GM12878 (cell line): Measurements from ENCODE around the gene RANBP9. TPM values are rescaled to one million over a fixed set of nuclear protein-coding genes. Genes with fewer than 3 reads are reported as not detected.

ENCODE experiments used
- ATAC-seq: fragments of 200-7000 bp; cut with Tn5 transposase; 3 replicates; pipeline ENCODE4 v1.9.1; 2020; ENCODE audit warnings: mild to moderate bottlenecking, moderate library complexity
- BruUV-seq: library from RNA; stranded (reverse); fragments of 400-500 nt; replicated peaks from 2 replicates; lab custom pipeline; 2021; lab: Mats Ljungman, UMichigan
- CTCF ChIA-PET: fragments of 300-600 bp; sonication (Branson Sonifier 250); formaldehyde crosslinking; extraction: SDS; loops from one replicate; lab custom pipeline; 2021; ENCODE audit warnings: inconsistent platforms; lab: Yijun Ruan, JAX
- POLR2A ChIA-PET: fragments of 350-600 bp; formaldehyde crosslinking; extraction: SDS; loops from one replicate; lab custom pipeline; 2021; ENCODE audit warnings: inconsistent platforms; lab: Charles Lee
- RAD21 ChIA-PET: fragments of 300-600 bp; sonication (Branson Sonifier 250); formaldehyde crosslinking; loops from one replicate; lab custom pipeline; 2023; ENCODE audit warnings: antibody characterized with exemption; ENCODE audit not compliant: unreplicated experiment; lab: Charles Lee
- SMC1A ChIA-PET: fragments of 300-600 bp; sonication (Branson Sonifier 250); formaldehyde crosslinking; loops from one replicate; lab custom pipeline; 2023; ENCODE audit not compliant: unreplicated experiment, uncharacterized antibody; lab: Charles Lee
- DNase-seq: peaks from one replicate; pipeline ENCODE4 v3.0.0-alpha.2; 2011; ENCODE audit warnings: low read depth, low spot score
- FAIRE-seq: peaks from 3 replicates; lab custom pipeline; 2011; peaks lifted over from hg19 to GRCh38; lab: Jason Lieb, UNC
- H2AFZ ChIP-seq: 2 replicates; pipeline ENCODE4 v1.6.0; 2011; ENCODE audit warnings: low read depth, low read length, control low read depth; ENCODE audit not compliant: control insufficient read depth
- H3K27ac ChIP-seq: 2 replicates; pipeline ENCODE4 v1.5.1; 2011; ENCODE audit warnings: control low read depth; ENCODE audit not compliant: control insufficient read depth, insufficient read depth
- H3K27me3 ChIP-seq, 2 experiments: replicated peaks in 1 of 2; 2 replicates each; pipeline versions ENCODE4 v1.6.0 to v1.6.1; 2011; ENCODE audit warnings: low read length in 1 of 2; ENCODE audit not compliant: control insufficient read depth in 2 of 2, insufficient read depth in 2 of 2
- H3K36me3 ChIP-seq, 2 experiments: 2 replicates each; pipeline ENCODE4 v1.5.1; 2011; ENCODE audit warnings: low read length in 1 of 2; ENCODE audit not compliant: control insufficient read depth in 2 of 2, insufficient read depth in 2 of 2
- H3K4me1 ChIP-seq: 2 replicates; pipeline ENCODE4 v1.6.1; 2011; ENCODE audit warnings: mild to moderate bottlenecking, low read length, moderate library complexity, mixed read lengths; ENCODE audit not compliant: control insufficient read depth, insufficient read depth
- H3K4me2 ChIP-seq: 2 replicates; pipeline ENCODE4 v1.6.0; 2011; ENCODE audit warnings: control low read depth; ENCODE audit not compliant: control insufficient read depth, insufficient read depth
- H3K4me3 ChIP-seq: fragments of 200-600 bp; sonication (generic); 2 replicates; pipeline ENCODE4 v1.5.1; 2016
- H3K79me2 ChIP-seq: 2 replicates; pipeline ENCODE4 v1.6.0; 2011; ENCODE audit warnings: low read length; ENCODE audit not compliant: control insufficient read depth, insufficient read depth
- H3K9ac ChIP-seq: 2 replicates; pipeline ENCODE4 v1.8.0; 2011; ENCODE audit warnings: low read length, control low read depth, mixed read lengths; ENCODE audit not compliant: control insufficient read depth, insufficient read depth
- H3K9me3 ChIP-seq: replicated peaks from 3 replicates; pipeline ENCODE4 v1.5.1; 2011; ENCODE audit warnings: mild to moderate bottlenecking, low read length; ENCODE audit not compliant: control insufficient read depth, insufficient read depth
- H4K20me1 ChIP-seq: 2 replicates; pipeline ENCODE4 v1.6.0; 2011; ENCODE audit not compliant: control insufficient read depth, insufficient read depth
- BHLHE40 ChIP-seq, 2 experiments: fragments of 450-650 bp in 1 of 2; IDR thresholded peaks; 2 replicates each; pipeline ENCODE4 v1.6.1; 2011 to 2017; ENCODE audit warnings: low read depth in 2 of 2, borderline replicate concordance in 1 of 2, improper control_type of control experiment in 1 of 2, low read length in 1 of 2, mild to moderate bottlenecking in 1 of 2
- CHD4 ChIP-seq: fragments of 200-600 bp; sonication (generic); IDR thresholded peaks from 2 replicates; pipeline ENCODE4 v1.6.1; 2016; ENCODE audit warnings: mild to moderate bottlenecking
- ELK1 ChIP-seq: IDR thresholded peaks from 2 replicates; pipeline ENCODE4 v1.6.1; 2012; ENCODE audit warnings: low read depth, low read length, improper control_type of control experiment
- EP300 ChIP-seq, 2 experiments: fragments of 150-350 bp in 1 of 2; IDR thresholded peaks; 2 replicates each; pipeline ENCODE4 v1.6.1; 2011 to 2012; ENCODE audit warnings: low read depth in 2 of 2, low read length in 2 of 2, borderline replicate concordance in 1 of 2, improper control_type of control experiment in 1 of 2, inconsistent platforms in 1 of 2; ENCODE audit not compliant: control insufficient read depth in 1 of 2
- IRF3 ChIP-seq: fragments of 450-650 bp; IDR thresholded peaks from 2 replicates; pipeline ENCODE4 v1.6.1; 2014; ENCODE audit warnings: mild to moderate bottlenecking
- JUND ChIP-seq: IDR thresholded peaks from 2 replicates; pipeline ENCODE4 v1.6.1; 2012; ENCODE audit warnings: low read depth, mild to moderate bottlenecking, low read length, improper control_type of control experiment, moderate library complexity
- MEF2A ChIP-seq: IDR thresholded peaks from 2 replicates; pipeline ENCODE4 v1.6.1; 2011; ENCODE audit warnings: low read depth, mild to moderate bottlenecking, low read length, moderate library complexity; ENCODE audit not compliant: insufficient read depth
- MYC ChIP-seq: IDR thresholded peaks from 2 replicates; pipeline ENCODE4 v1.6.1; 2011; ENCODE audit warnings: mild to moderate bottlenecking, low read length, moderate library complexity, inconsistent platforms; ENCODE audit not compliant: insufficient read depth, insufficient replicate concordance, insufficient read length, severe bottlenecking
- POLR2AphosphoS5 ChIP-seq: IDR thresholded peaks from 2 replicates; pipeline ENCODE4 v1.6.1; 2011; ENCODE audit warnings: mild to moderate bottlenecking, low read length, inconsistent platforms
- REST ChIP-seq: IDR thresholded peaks from 2 replicates; pipeline ENCODE4 v1.6.1; 2012; ENCODE audit warnings: mild to moderate bottlenecking, low read depth, low read length
- SRF ChIP-seq, 2 experiments: IDR thresholded peaks; 2 replicates each; pipeline ENCODE4 v1.6.1; 2011; ENCODE audit warnings: low read depth in 2 of 2, low read length in 2 of 2, mild to moderate bottlenecking in 1 of 2, moderate library complexity in 1 of 2
- ZNF207 ChIP-seq: fragments of 450-650 bp; IDR thresholded peaks from 2 replicates; pipeline ENCODE4 v1.6.1; 2014; ENCODE audit warnings: antibody characterized with exemption, mild to moderate bottlenecking, borderline replicate concordance
- in situ Hi-C: fragments of 300-500 bp; cut with MboI; formaldehyde crosslinking; loops from 9 replicates; pipeline ENCODE4 v1.14.3; 2018; ENCODE audit warnings: mixed read lengths
- intact Hi-C: fragments of 100-400 bp; cut with micrococcal nuclease; formaldehyde crosslinking; loops from one replicate; pipeline ENCODE4 v1.14.2; 2022; ENCODE audit not compliant: unreplicated experiment
- polyA plus RNA-seq, 11 experiments: library from polyadenylated mRNA; depleted of rRNA in 4 of 11; unstranded in 6 of 11; stranded (reverse) in 5 of 11; fragments of >200 nt; fragmentation: Nextera tagmentation in 4 of 11; fragmentation: Illumina TruSeq in 1 of 11; extraction: Ambion mirVana in 4 of 11; extraction: Trizol in 1 of 11; gene quantifications; 1 replicate in 1 of 11; 2 replicates in 10 of 11; pipeline versions ENCODE4 v1.2.1 to v1.2.3, GENCODE V29; 2011 to 2016; ENCODE audit warnings: inconsistent platforms in 2 of 11, missing spikeins in 2 of 11, low read depth in 1 of 11
- total RNA-seq, 4 experiments: library from RNA; depleted of rRNA in 3 of 4; stranded (reverse); fragments of >200 nt in 3 of 4; fragmentation: Illumina TruSeq in 1 of 4; extraction: Trizol in 1 of 4; gene quantifications; 2 replicates each; pipeline versions ENCODE4 v1.2.1 to v1.2.3, GENCODE V29; 2013 to 2021

The RANBP9 gene
- total and polyA plus RNA-seq, 10 of the 15 experiments (the other 5 are each of a cell fraction or from before 2014, with no cell fraction given), result 3.7 to 43.1 (median 16.2) TPM

- TF ChIP-seq EP300 (IDR thresholded peaks at IDR 0.05; ENCODE audit: borderline replicate concordance in 1 of 2, control insufficient read depth in 1 of 2, low read depth in 2 of 2, low read length in 2 of 2) (no peak), MEF2A (no peak), CHD4 (no peak)
Measured at GRCh38 chr6:13666194-13667105, 45.2 kb downstream of the RANBP9 start (continued).

GRCh38 chr6:13664703-13665352 is 46.8 kb downstream of the RANBP9 start:
- Histone ChIP-seq H3K27me3 (no peaks in the 10 kb centered on the region), H3K9ac (no peak overlapping the region), H3K9me3 (peaks cover 1% of the 10 kb centered on the region; the same call in 2 of the 3 replicates), H3K36me3 (no peaks in the 10 kb centered on the region), H3K4me1 (0 out of 2 replicates have a peak, but pooled peaks cover 5% of the 10 kb centered on the region), H3K4me3 (no peak overlapping the region), H3K79me2 (peaks cover 84% of the 10 kb centered on the region), H3K27ac (no peak overlapping the region), H2AFZ (no peak overlapping the region), H3K4me2 (no peak overlapping the region), H4K20me1 (no peaks in the 10 kb centered on the region)
- DNase-seq (no peak), FAIRE-seq (no peak), ATAC-seq (no peak)
- CTCF ChIA-PET, result interaction anchor here (0.7 to 1.7 kb wide), 3 partner anchors 15 to 40 kb away, joined by 3 to 8 read pairs (median 5); no protein-coding TSS in a partner anchor
- TF ChIP-seq JUND (no peak), MYC (no peak), ZNF207 (no peak), BHLHE40 (IDR thresholded peaks at IDR 0.05; ENCODE audit: borderline replicate concordance in 1 of 2, low read depth in 2 of 2, low read length in 1 of 2) (no peak), SRF (IDR thresholded peaks at IDR 0.05; ENCODE audit: low read depth in 2 of 2, low read length in 2 of 2) (no peak), ELK1 (no peak), IRF3 (no peak), POLR2AphosphoS5 (no peak), REST (no peak)
- SMC1A ChIA-PET, result interaction anchor here (0.7 to 3.3 kb wide), 7 partner anchors 9 to 45 kb away, joined by 3 to 17 read pairs (median 4); no protein-coding TSS in a partner anchor
- intact Hi-C loops (no loop called here), in situ Hi-C loops (no loop called here)
- RAD21 ChIA-PET, result interaction anchor here (0.7 to 1.0 kb wide), 3 partner anchors 16 to 49 kb away, joined by 3 read pairs; partner anchors contain the start of gene NOL7
- POLR2A ChIA-PET, result interaction anchor here (0.6 to 1.0 kb wide), 2 partner anchors 9 to 307 kb away, joined by 3 to 4 read pairs; no protein-coding TSS in a partner anchor
- BruUV-seq, result no TSS peak
